ENCODE data around the gene FOXO1.

The FOXO1 gene

GRCh38 chr13:40599124-40599523 is 67.3 kb downstream of the FOXO1 start:
- no peak for TF ChIP-seq CTCF (IDR thresholded peaks at IDR 0.05; ENCODE audit: insufficient read depth, low read length, missing control alignments)
- CTCF ChIA-PET: no interaction called here
- POLR2A ChIA-PET: no interaction called here
- no peak overlapping the region for H3K4me3 ChIP-seq (ENCODE audit: low read depth, low read length)
- no peak for DNase-seq (ENCODE audit: low read depth, low spot score)

GRCh38 chr13:40598569-40598968 is 67.9 kb downstream of the FOXO1 start:
- DNase-seq (ENCODE audit: low read depth, low spot score): no peak
- no peak overlapping the region for H3K4me3 ChIP-seq (ENCODE audit: low read depth, low read length)
- CTCF ChIA-PET: no interaction called here
- POLR2A ChIA-PET: no interaction called here
- TF ChIP-seq CTCF (IDR thresholded peaks at IDR 0.05; ENCODE audit: insufficient read depth, low read length, missing control alignments): no peak

- ChIA-PET CTCF (no interaction called here), POLR2A (no interaction called here)
- no peak overlapping the region for H3K4me3 ChIP-seq (ENCODE audit: low read depth, low read length)
- no peak for DNase-seq (ENCODE audit: low read depth, low spot score)
- no peak for TF ChIP-seq CTCF (IDR thresholded peaks at IDR 0.05; ENCODE audit: insufficient read depth, low read length, missing control alignments)
These were observed 68.6 kb downstream of the FOXO1 start for GRCh38 chr13:40597735-40598365.

- no peak for DNase-seq (ENCODE audit: low read depth, low spot score)
- no peak overlapping the region for H3K4me3 ChIP-seq (ENCODE audit: low read depth, low read length)
- CTCF ChIA-PET: no interaction called here
- POLR2A ChIA-PET: no interaction called here
- TF ChIP-seq CTCF (IDR thresholded peaks at IDR 0.05; ENCODE audit: insufficient read depth, low read length, missing control alignments): no peak
These were observed 70.0 kb downstream of the FOXO1 start for GRCh38 chr13:40596484-40596883.

- TF ChIP-seq CTCF (IDR thresholded peaks at IDR 0.05; ENCODE audit: insufficient read depth, low read length, missing control alignments): no peak
- ChIA-PET CTCF (interaction anchor here (1.0 kb wide), 1 partner anchor 11 kb away, joined by 3 read pairs; no protein-coding TSS in a partner anchor), POLR2A (no interaction called here)
- no peak overlapping the region for H3K4me3 ChIP-seq (ENCODE audit: low read depth, low read length)
- DNase-seq (ENCODE audit: low read depth, low spot score): no peak
These were observed 70.7 kb downstream of the FOXO1 start for GRCh38 chr13:40595693-40596092.

GRCh38 chr13:40592035-40592434 is 74.4 kb downstream of the FOXO1 start:
- CTCF ChIA-PET: interaction anchor here (1.2 kb wide), 1 partner anchor 8 kb away, joined by 3 read pairs; no protein-coding TSS in a partner anchor
- POLR2A ChIA-PET: no interaction called here
- H3K4me3 ChIP-seq (ENCODE audit: low read depth, low read length): no peak overlapping the region
- DNase-seq (ENCODE audit: low read depth, low spot score): no peak
- TF ChIP-seq CTCF (IDR thresholded peaks at IDR 0.05; ENCODE audit: insufficient read depth, low read length, missing control alignments): no peak
